HCT116 (cell line): Measurements from ENCODE around the gene AOPEP.

Source experiments
- CTCF ChIP-seq, 3 experiments: fragments of 200-600 bp in 1 of 3; sonication (generic) in 1 of 3; IDR thresholded peaks in 2 of 3; conservative IDR thresholded peaks in 1 of 3; 2 replicates each; pipeline ENCODE4 v1.5.1; 2012 to 2017; ENCODE audit warnings: low read depth in 2 of 3, low read length in 2 of 3, antibody characterized with exemption in 1 of 3, borderline replicate concordance in 1 of 3, control low read depth in 1 of 3, mild to moderate bottlenecking in 1 of 3, mixed read lengths in 1 of 3, mixed run types in 1 of 3, moderate library complexity in 1 of 3; ENCODE audit not compliant: insufficient read depth in 1 of 3
- EGR1 ChIP-seq: IDR thresholded peaks from 2 replicates; pipeline ENCODE4 v1.6.1; 2012; ENCODE audit warnings: low read depth
- EZH2 ChIP-seq: fragments of 200-600 bp; sonication (generic); IDR thresholded peaks from 2 replicates; pipeline ENCODE4 v1.6.1; 2017; ENCODE audit warnings: antibody characterized with exemption, mixed run types
- POLR2A ChIP-seq: IDR thresholded peaks from 2 replicates; pipeline ENCODE4 v1.7.0; 2011; ENCODE audit warnings: borderline replicate concordance; ENCODE audit not compliant: insufficient read depth, insufficient read length; ENCODE audit errors: extremely low read depth
- POLR2AphosphoS5 ChIP-seq: IDR thresholded peaks from 2 replicates; pipeline ENCODE4 v1.6.1; 2011; ENCODE audit warnings: mild to moderate bottlenecking, low read depth, low read length, moderate library complexity
- RAD21 ChIP-seq: IDR thresholded peaks from 2 replicates; pipeline ENCODE4 v1.6.1; 2012; ENCODE audit warnings: low read depth, mild to moderate bottlenecking
- REST ChIP-seq: IDR thresholded peaks from 2 replicates; pipeline ENCODE4 v1.6.1; 2012; ENCODE audit warnings: low read depth
- ZFX ChIP-seq: fragments of 450-650 bp; IDR thresholded peaks from 2 replicates; pipeline ENCODE4 v1.6.1; 2017
- TF ChIP-seq, protein P1 (sequence below): IDR thresholded peaks from 2 replicates; pipeline ENCODE4 v1.6.1; 2012

DNA sequence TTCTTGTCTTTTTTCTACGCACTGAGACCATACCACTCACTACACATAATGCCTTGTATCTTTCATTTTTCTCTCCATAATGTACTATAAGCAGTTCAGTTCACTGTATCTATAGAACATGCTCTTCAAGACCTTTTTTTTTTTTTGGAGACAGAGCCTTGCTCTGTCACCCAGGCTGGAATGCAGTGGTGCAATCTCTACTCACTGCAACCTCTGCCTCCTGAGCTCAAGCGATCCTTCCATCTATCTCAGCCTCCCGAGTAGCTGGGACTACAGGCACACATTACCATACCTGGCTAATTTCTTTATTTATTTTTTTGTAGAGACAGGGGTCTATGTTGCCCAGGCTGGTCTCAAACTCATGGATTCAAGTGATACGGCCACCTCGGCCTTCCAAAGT lies 382.3 kb downstream of the AOPEP start:
- TF ChIP-seq POLR2AphosphoS5 = no peak
- TF ChIP-seq CTCF (IDR thresholded peaks at IDR 0.05 in 2 of 3, conservative IDR thresholded peaks at IDR 0.05 in 1 of 3; ENCODE audit: borderline replicate concordance in 1 of 3, insufficient read depth in 1 of 3, low read depth in 2 of 3, low read length in 2 of 3) = no peak
- TF ChIP-seq ZFX = no peak
- no peak for TF ChIP-seq POLR2A
- TF ChIP-seq REST = no peak
- TF ChIP-seq, protein P1, sequence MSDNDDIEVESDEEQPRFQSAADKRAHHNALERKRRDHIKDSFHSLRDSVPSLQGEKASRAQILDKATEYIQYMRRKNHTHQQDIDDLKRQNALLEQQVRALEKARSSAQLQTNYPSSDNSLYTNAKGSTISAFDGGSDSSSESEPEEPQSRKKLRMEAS = no peak
- no peak for TF ChIP-seq EGR1
- TF ChIP-seq EZH2 = no peak
- no peak for TF ChIP-seq RAD21
